Ishikawa (cell line): ENCODE data around the gene GNPTAB.

Experiments
- CREB1 ChIP-seq: IDR thresholded peaks from 2 replicates; pipeline ENCODE4 v1.6.1; 2012; ENCODE audit warnings: low read depth
- EP300 ChIP-seq: IDR thresholded peaks from 2 replicates; pipeline ENCODE4 v1.6.1; 2012; ENCODE audit warnings: borderline replicate concordance
- FOXM1 ChIP-seq: IDR thresholded peaks from 2 replicates; pipeline ENCODE4 v1.6.1; 2012; ENCODE audit warnings: low read depth, borderline replicate concordance
- NFIC ChIP-seq: IDR thresholded peaks from 2 replicates; pipeline ENCODE4 v1.6.1; 2012
- RAD21 ChIP-seq: IDR thresholded peaks from 2 replicates; pipeline ENCODE4 v1.6.1; 2012; ENCODE audit warnings: low read depth
- ZBTB7A ChIP-seq: IDR thresholded peaks from 2 replicates; pipeline ENCODE4 v1.6.1; 2012; ENCODE audit warnings: low read depth
- TF ChIP-seq, protein P1 (sequence below): IDR thresholded peaks from 2 replicates; pipeline ENCODE4 v1.6.1; 2012

DNA sequence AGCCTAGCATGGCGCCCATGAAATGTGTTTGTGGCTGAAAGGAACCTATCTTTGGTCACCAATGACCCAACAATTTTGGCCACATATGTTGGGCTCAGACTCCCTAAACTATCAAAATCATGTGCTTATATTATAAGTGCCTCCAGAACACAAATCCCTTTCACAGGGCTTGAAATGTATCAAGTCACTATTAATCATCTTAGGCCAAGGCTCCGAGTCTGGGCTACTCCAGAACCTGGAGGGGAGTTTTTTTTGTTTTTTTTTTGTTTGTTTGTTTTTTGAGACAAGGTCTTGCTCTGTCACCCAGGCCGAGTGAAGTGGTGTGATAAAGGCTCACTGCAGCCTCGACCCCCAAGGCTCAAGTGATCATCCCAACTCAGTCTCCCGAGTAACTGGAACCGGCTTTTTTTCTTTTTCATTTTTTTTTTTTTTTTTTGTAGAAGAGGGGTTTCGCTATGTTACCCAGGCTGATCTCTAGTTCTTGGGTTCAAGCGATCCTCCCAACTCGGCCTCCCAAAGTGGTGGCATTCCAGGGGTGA is 45.6 kb upstream of the GNPTAB start:
- TF ChIP-seq RAD21, result no peak
- TF ChIP-seq, protein P1, sequence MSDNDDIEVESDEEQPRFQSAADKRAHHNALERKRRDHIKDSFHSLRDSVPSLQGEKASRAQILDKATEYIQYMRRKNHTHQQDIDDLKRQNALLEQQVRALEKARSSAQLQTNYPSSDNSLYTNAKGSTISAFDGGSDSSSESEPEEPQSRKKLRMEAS, result no peak
- no peak for TF ChIP-seq FOXM1
- no peak for TF ChIP-seq ZBTB7A
- TF ChIP-seq CREB1, result no peak
- no peak for TF ChIP-seq NFIC
- TF ChIP-seq EP300, result no peak
